Measurements from ENCODE around the gene CHORDC1.
"Not testable (repeated sequence)": the region's sequence is repeated elsewhere in the genome, so short reads cannot be mapped to it uniquely, and the experiment has no call there.

The CHORDC1 gene

DNA sequence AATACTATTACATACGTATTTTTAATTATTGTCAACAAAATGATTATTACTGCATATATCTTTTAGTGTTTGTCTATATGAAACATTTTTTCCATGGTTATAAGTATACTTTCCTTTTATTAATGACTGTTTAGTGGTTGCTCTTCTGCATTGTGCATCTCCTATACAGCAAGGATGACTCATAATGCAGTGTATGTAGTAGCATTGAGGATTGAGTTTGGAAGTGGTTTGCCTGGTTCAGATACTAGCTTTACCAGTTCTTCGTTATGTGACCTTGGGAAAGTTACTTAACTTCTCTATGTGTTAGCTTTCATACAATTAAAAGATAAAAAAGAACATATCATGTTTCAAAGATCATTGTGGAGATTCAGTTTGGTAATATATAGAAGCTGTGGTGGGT is 44.1 kb downstream of the CHORDC1 start:
- TF ChIP-seq CTCF (IDR thresholded peaks at IDR 0.05; ENCODE audit: low read depth, low read length): no peak
- H3K4me3 ChIP-seq (replicated peaks in 1 of 2; ENCODE audit: low read depth in 2 of 2, low read length in 2 of 2): no peak overlapping the region
- DNase-seq (ENCODE audit: low read depth in 2 of 2): no peak

DNA sequence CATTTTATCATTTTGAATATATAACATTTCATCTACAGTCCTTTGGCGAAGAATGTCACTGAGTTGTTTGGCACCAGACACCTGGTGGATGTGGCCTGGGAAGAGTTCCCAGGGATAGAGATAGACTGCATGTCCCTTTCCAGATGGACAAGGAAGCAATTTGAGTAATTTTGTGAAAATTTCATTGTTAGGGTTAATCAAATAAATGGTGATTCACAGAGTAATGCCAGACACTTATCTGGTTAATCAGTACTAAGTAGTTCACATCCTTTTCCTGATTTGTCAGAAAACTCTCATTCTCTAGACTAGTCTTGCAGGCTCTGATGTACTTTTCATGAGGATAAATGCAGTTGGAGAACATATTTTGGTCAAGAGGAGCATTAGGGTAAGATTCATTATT is 46.8 kb downstream of the CHORDC1 start:
- TF ChIP-seq CTCF (IDR thresholded peaks at IDR 0.05; ENCODE audit: low read depth, low read length): no peak

DNA sequence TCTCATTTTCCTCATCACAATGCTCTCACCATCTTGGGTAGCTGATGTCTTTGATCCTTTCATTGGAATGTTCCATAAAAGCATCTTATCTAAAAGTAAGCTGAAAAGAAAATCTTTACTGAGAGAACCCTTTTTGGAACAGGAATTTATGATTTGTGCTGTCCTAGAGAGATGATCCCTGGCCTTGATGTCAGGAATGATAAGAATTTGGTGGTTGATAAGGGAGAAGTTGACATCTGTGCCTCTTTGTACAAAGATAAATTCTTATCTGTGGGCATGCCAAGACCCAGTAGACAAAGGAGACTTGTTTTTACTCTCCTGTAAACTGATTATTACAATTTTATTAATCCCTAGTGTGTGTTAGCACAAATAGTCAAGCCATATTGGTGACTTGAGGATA is 51.5 kb downstream of the CHORDC1 start:
- no peak for TF ChIP-seq CTCF (IDR thresholded peaks at IDR 0.05; ENCODE audit: low read depth, low read length)
- DNase-seq (ENCODE audit: low read depth in 2 of 2): no peak
- H3K4me3 ChIP-seq (replicated peaks in 1 of 2; ENCODE audit: low read depth in 2 of 2, low read length in 2 of 2): no peak overlapping the region

More for the DNA sequence above, 46.8 kb downstream of the CHORDC1 start:
- DNase-seq (ENCODE audit: low read depth in 2 of 2): no peak
- H3K4me3 ChIP-seq (replicated peaks in 1 of 2; ENCODE audit: low read depth in 2 of 2, low read length in 2 of 2): no peak overlapping the region

DNA sequence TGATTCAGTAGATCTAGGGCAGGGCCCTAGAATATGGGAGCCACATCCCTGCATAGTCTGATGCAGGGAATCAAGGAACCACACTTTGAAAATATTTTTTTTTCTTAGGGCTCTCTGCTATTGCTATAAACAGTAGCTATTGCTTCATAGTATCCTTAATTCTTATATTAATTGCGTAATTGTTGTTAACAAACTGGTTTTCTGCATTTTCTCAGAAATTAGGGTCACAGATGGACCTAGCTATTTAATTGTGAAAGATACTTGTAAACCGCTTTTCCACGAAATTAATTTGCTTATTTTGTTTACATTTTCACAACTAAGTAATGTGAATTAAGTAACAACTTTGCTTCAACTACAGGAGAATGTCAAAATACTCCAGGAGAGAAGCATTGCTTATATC is 54.3 kb downstream of the CHORDC1 start:
- no peak overlapping the region for H3K4me3 ChIP-seq (replicated peaks in 1 of 2; ENCODE audit: low read depth in 2 of 2, low read length in 2 of 2)
- TF ChIP-seq CTCF (IDR thresholded peaks at IDR 0.05; ENCODE audit: low read depth, low read length): no peak
- DNase-seq (ENCODE audit: low read depth in 2 of 2): no peak

DNA sequence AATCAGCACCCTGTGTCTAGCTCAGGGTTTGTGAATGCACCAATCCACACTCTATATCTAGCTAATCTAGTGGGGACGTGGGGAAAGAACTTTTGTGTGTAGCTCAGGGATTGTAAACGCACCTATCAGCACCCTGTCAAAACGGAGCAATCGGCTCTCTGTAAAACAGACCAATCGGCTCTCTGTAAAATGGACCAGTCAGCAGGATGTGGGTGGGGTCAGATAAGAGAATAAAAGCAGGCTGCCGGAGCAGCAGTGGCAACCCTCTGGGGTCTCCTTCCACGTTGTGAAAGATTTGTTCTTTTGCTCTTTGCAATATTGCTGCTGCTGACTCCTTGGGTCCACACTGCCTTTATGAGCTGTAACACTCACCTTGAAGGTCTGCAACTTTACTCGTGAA is 55.1 kb downstream of the CHORDC1 start:
- DNase-seq (ENCODE audit: low read depth in 2 of 2); H3K4me3 ChIP-seq (replicated peaks in 1 of 2; ENCODE audit: low read depth in 2 of 2, low read length in 2 of 2): not testable (repeated sequence)

GRCh38 chr11:90166982-90167573 is 55.8 kb downstream of the CHORDC1 start:
- H3K4me3 ChIP-seq (replicated peaks in 1 of 2; ENCODE audit: low read depth in 2 of 2, low read length in 2 of 2); DNase-seq (ENCODE audit: low read depth in 2 of 2): not testable (repeated sequence)

All from cardiac fibroblast (primary cell).